DMS153 treated with DMSO at 0.1 percent for 48 hours (cell line): Measurements from ENCODE around the gene ACKR2.

Experiments
- DNase-seq: peaks from one replicate; lab custom pipeline; 2025; ENCODE audit not compliant: unreplicated experiment; lab: John Stamatoyannopoulos, UW

Gene ACKR2

GRCh38 chr3:42829083-42829627 lies 19.9 kb downstream of the ACKR2 start:
- no peak for DNase-seq

- no peak for DNase-seq
These were observed 20.6 kb downstream of the ACKR2 start for GRCh38 chr3:42829628-42830436.

- DNase-seq: peak; percentile 19
These were observed 21.4 kb downstream of the ACKR2 start for GRCh38 chr3:42830437-42831320.

GRCh38 chr3:42831321-42831713 lies 22.1 kb downstream of the ACKR2 start:
- peak; percentile 6 for DNase-seq

- DNase-seq: no peak
These were observed 27.2 kb downstream of the ACKR2 start for GRCh38 chr3:42836150-42837123.

GRCh38 chr3:42838571-42838970 lies 29.3 kb downstream of the ACKR2 start:
- DNase-seq: no peak

GRCh38 chr3:42839616-42840015 lies 30.4 kb downstream of the ACKR2 start:
- DNase-seq: no peak

- DNase-seq: no peak
These were observed 32.1 kb downstream of the ACKR2 start for GRCh38 chr3:42841332-42841731.

- no peak for DNase-seq
These were observed 34.6 kb downstream of the ACKR2 start for GRCh38 chr3:42843713-42844411.

GRCh38 chr3:42844412-42844713 lies 35.1 kb downstream of the ACKR2 start:
- no peak for DNase-seq

GRCh38 chr3:42844815-42845214 lies 35.6 kb downstream of the ACKR2 start:
- no peak for DNase-seq

GRCh38 chr3:42846685-42847522 lies 37.7 kb downstream of the ACKR2 start:
- DNase-seq: no peak

GRCh38 chr3:42847731-42848130 lies 38.5 kb downstream of the ACKR2 start:
- no peak for DNase-seq

- no peak for DNase-seq
These were observed 39.8 kb downstream of the ACKR2 start for GRCh38 chr3:42849017-42849416.

GRCh38 chr3:42850263-42850662 lies 41.0 kb downstream of the ACKR2 start:
- no peak for DNase-seq

- no peak for DNase-seq
These were observed 42.1 kb downstream of the ACKR2 start for GRCh38 chr3:42851228-42851834.

GRCh38 chr3:42852441-42852840 lies 43.2 kb downstream of the ACKR2 start:
- no peak for DNase-seq

GRCh38 chr3:42853056-42853455 lies 43.8 kb downstream of the ACKR2 start:
- no peak for DNase-seq

- DNase-seq: peak; percentile 32
These were observed 44.6 kb downstream of the ACKR2 start for GRCh38 chr3:42853739-42854302.
